Subcutaneous adipose tissue (tissue), 4 donors: ENCODE results near the gene MTHFD1. TPM values are rescaled to one million over a fixed set of nuclear protein-coding genes. Genes with fewer than 3 reads are reported as not detected.

Experiments used
- CTCF ChIP-seq: fragments of 450-650 bp; IDR thresholded peaks from one replicate; pipeline ENCODE4 v1.5.1; 2016; ENCODE audit warnings: low read depth, mild to moderate bottlenecking, control low read depth, antibody characterized with exemption, moderate library complexity
- total RNA-seq, 4 donors: library from RNA; depleted of rRNA; stranded (reverse); fragments of >200 nt; gene quantifications; one replicate each; pipeline ENCODE4 v1.1.0, GENCODE V29; 2016

MTHFD1 gene
- total RNA-seq, 4 donors from 2014 or later: 80.6 to 142 (median 99.5) TPM

GRCh38 chr14:64467101-64467500, 78.9 kb downstream of the MTHFD1 start:
- no peak for TF ChIP-seq CTCF

- TF ChIP-seq CTCF: no peak
Observed at GRCh38 chr14:64467566-64467965, 79.4 kb downstream of the MTHFD1 start.

GRCh38 chr14:64468451-64468850, 80.3 kb downstream of the MTHFD1 start:
- TF ChIP-seq CTCF: no peak

GRCh38 chr14:64474041-64474440, 85.9 kb downstream of the MTHFD1 start:
- no peak for TF ChIP-seq CTCF

GRCh38 chr14:64474698-64475097, 86.5 kb downstream of the MTHFD1 start:
- no peak for TF ChIP-seq CTCF

GRCh38 chr14:64475585-64476273, 87.6 kb downstream of the MTHFD1 start:
- TF ChIP-seq CTCF: no peak

GRCh38 chr14:64476438-64476837, 88.3 kb downstream of the MTHFD1 start:
- TF ChIP-seq CTCF: no peak
